Loucy (cell line): ENCODE data around the gene UTP11.

ENCODE experiments used
- EZH2phosphoT487 ChIP-seq: fragments of 200-600 bp; IDR thresholded peaks from 2 replicates; pipeline ENCODE4 v1.6.1; 2018; ENCODE audit warnings: antibody characterized with exemption, mild to moderate bottlenecking, moderate library complexity, borderline replicate concordance
- TF ChIP-seq, protein P1 (sequence below): fragments of 200-600 bp; sonication (generic); conservative IDR thresholded peaks from 2 replicates; pipeline ENCODE4 v1.5.1; 2014; ENCODE audit warnings: mild to moderate bottlenecking, antibody characterized with exemption, low read length

DNA sequence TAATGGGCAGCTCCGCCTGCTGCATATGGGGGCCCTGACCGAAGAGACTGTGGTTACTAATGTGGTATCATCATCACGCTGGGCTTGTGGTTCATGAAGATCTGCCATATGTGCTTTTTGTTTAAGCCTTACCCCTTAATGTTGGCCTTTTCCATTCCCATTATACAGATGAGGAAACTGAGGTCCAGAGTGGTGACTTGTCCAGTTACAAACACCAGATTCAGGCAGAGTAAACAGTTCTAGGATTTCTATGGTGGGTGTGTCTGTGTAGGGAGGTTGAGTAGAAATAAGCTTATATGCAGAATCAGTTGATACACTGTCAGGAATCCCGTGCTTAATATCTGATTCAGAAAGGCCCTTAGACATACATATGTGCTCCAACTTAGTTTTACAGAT, 691 bp downstream of the UTP11 start:
- TF ChIP-seq, protein P1, sequence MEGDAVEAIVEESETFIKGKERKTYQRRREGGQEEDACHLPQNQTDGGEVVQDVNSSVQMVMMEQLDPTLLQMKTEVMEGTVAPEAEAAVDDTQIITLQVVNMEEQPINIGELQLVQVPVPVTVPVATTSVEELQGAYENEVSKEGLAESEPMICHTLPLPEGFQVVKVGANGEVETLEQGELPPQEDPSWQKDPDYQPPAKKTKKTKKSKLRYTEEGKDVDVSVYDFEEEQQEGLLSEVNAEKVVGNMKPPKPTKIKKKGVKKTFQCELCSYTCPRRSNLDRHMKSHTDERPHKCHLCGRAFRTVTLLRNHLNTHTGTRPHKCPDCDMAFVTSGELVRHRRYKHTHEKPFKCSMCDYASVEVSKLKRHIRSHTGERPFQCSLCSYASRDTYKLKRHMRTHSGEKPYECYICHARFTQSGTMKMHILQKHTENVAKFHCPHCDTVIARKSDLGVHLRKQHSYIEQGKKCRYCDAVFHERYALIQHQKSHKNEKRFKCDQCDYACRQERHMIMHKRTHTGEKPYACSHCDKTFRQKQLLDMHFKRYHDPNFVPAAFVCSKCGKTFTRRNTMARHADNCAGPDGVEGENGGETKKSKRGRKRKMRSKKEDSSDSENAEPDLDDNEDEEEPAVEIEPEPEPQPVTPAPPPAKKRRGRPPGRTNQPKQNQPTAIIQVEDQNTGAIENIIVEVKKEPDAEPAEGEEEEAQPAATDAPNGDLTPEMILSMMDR: no peak
- no peak for TF ChIP-seq EZH2phosphoT487
